GM12874 (cell line): ENCODE results near the gene ID2.

Experiments
- CTCF ChIP-seq: IDR thresholded peaks from 2 replicates; pipeline ENCODE4 v1.5.1; 2011; ENCODE audit warnings: low read depth, mild to moderate bottlenecking, control low read depth, low read length, moderate library complexity; ENCODE audit not compliant: insufficient read depth

The ID2 gene, protein sequence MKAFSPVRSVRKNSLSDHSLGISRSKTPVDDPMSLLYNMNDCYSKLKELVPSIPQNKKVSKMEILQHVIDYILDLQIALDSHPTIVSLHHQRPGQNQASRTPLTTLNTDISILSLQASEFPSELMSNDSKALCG

DNA sequence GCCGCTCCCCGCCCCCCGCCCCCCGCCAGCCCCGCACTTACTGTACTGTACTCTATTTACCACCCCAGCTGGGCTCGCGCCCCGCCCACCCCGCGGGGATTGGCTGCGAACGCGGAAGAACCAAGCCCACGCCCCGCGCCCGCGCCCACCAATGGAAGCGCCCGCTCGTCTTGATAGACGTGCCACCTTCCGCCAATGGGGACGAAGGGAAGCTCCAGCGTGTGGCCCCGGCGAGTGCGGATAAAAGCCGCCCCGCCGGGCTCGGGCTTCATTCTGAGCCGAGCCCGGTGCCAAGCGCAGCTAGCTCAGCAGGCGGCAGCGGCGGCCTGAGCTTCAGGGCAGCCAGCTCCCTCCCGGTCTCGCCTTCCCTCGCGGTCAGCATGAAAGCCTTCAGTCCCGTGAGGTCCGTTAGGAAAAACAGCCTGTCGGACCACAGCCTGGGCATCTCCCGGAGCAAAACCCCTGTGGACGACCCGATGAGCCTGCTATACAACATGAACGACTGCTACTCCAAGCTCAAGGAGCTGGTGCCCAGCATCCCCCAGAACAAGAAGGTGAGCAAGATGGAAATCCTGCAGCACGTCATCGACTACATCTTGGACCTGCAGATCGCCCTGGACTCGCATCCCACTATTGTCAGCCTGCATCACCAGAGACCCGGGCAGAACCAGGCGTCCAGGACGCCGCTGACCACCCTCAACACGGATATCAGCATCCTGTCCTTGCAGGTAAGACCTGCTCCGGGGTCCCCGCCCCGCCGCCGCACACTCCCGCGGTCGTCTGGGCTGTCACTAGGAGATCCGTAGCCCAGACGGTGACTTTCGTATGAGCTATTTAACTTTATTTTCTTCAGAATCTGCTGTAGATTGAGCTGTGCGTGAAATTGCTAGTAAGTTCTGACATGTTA is at the start of gene ID2:
TSS of gene ID2 (plus strand) at position 271 of the 907 bp plus-strand sequence. CDS start at position 381, 110 bp downstream.
- TF ChIP-seq CTCF = no peak

DNA sequence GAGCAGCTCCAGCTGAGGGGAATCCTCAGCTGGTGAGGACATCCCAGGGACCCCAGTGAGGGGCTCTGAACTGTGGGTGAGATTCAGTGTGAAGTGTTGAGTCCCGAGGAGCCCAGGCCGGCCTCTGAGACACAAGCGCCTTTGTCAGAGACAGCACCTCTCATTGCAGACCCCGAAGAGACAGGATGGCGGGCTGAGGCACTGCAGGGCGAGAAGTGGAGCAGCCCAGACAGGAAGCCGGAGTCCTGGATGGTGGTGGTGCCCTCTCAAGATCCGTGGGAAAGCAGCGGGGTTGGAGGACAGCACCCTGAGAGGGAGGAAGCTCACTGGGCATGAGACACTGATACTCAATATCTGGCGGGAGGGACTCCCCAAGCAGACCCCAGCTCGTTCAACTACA is 49.1 kb upstream of the ID2 start:
- no peak for TF ChIP-seq CTCF

DNA sequence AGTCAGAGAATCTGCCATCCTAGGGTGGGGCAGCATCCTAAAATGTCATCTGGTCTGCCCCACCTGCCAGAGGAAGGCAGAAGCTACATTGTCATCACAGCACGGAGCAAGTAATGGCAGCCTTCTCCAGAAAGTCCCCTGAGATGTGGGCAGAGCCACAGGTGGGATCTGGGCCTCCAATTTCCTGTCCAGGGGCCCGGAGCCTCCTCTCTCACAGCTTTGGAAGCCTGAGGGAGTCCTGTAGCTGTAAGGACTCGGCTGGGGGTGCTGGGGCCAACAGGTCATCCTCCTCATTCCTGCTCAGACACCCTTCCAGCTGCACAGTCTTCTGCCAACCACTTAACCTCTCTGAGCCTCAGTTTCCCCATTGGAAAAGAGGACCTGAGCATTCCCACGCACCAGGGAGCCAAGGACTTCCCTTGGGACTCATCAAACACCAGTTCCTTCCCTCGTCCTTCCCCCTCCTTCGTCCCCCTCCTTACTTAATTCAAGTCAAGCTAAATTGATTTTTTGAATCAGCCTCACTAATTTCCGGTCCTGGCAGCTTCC is 48.6 kb upstream of the ID2 start:
- no peak for TF ChIP-seq CTCF

DNA sequence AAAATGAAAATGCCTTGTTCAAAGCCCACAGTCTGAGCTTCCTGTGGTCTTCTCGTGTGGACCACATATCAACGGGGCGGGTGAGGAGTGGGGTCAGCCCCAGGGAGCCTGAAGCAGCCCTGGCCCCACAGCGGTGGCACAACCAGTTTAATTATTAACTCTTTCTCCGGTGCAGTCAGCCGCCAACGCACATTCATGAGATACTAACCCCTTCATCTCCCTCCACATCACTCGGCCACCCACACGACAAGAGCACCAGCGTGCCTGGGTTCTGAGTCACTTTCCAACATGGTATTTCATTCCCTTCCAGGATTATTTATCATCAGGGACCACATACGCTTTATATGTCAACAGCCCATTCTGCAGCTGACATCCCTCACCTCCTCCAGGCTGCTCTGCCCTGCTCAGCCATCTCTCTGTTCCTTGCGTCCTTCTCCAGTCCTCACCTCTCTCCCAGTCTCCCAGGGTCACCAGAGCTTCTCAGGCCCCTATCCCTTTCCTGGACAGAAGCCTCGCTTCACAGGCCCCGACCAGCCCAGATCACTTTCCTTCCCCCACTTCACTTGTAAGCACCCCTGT is 48.0 kb upstream of the ID2 start:
- no peak for TF ChIP-seq CTCF

DNA sequence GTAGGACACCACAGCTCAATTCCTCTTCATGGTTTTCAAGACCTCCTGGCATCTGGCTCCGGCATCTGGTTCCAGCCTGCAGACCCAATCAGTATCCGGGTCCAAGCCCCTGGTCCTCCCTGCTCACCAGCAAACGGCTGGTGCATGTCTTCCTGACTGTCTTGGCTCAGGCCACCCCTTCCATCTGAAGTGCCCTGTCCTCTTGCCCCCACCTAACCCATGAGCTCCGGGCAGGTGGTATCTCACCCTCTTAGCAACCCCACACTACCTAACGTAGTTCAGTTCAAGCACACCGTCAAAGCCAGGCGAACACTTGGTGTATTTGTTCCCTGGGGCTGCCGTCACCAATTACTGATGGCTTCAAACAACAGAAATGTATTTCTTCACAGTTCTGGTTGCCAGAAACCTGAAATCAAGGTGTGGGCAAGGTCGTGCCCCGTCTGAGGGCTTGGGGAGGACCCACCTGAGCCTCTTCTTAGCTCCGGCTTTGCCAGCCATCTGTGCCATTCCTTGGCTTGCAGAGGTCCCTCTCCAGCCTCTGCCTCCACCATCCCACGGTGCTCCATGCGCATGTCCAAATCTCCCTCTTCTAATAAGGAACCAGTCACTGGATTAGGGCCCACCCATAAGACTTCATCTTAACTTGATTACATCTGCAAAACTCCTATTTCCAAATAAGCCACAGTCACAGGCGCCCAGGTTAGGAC is 47.2 kb upstream of the ID2 start:
- no peak for TF ChIP-seq CTCF

DNA sequence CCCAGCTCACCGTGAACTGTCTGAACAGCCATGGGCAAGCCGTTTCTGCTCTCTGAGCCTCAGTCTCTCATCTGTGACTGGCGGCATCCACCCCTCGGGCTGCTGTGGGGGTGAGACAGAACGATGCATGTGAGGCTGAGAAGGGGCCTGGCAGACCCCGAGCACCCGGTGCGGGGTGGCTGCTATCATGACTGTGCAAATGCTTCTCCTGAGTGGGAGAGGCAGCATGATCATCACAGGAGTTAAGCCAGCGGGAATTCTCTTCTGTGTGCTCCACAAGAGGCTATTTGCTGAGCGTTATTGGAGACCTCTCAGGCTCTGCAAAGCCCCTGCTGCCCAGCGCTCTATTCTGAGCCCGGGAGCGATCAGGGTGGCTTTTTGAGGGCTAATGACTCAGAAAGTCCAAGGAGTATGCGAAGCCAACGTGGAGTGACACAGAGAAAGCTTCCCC is 45.8 kb upstream of the ID2 start:
- TF ChIP-seq CTCF = no peak
